GM10248 (cell line): ENCODE measurements around the gene EPC2.

Source experiments
- CTCF ChIA-PET: fragments of 300-600 bp; sonication (Branson Sonifier 250); formaldehyde crosslinking; extraction: SDS; loops from one replicate; lab custom pipeline; 2021; ENCODE audit warnings: antibody characterized with exemption; lab: Yijun Ruan, JAX
- POLR2A ChIA-PET: fragments of 350-650 bp; sonication (Branson Sonifier 250); formaldehyde crosslinking; extraction: SDS; loops from one replicate; lab custom pipeline; 2020; ENCODE audit warnings: antibody characterized with exemption; lab: Yijun Ruan, JAX
- DNase-seq: peaks from one replicate; pipeline ENCODE4 v3.0.0; 2012; ENCODE audit errors: extremely low spot score
- CTCF ChIP-seq: IDR thresholded peaks from 2 replicates; pipeline ENCODE4 v1.5.1; 2012; ENCODE audit warnings: mild to moderate bottlenecking, low read depth; ENCODE audit errors: extremely low read depth, missing control alignments, control extremely low read depth

The EPC2 gene

DNA sequence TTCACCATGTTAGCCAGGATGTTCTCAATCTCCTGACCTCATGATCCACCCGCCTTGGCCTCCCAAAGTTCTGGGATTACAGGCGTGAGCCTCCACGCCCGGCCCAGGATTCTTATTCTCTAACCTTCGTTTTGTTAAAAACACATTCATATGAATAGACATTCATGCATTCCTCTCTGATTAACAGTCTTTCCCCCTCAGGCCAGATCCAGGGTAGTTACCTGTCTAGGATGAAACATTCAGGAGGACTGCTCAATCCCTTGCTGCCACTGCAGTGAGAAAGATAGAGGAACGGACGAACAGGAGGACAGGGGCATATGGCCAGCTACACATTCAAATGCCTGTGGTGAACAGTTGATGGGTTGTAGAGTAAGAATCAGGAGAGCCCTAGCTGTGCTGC, 39.6 kb upstream of the EPC2 start:
- ChIA-PET POLR2A (no interaction called here), CTCF (interaction anchor here (1.1 kb wide), 1 partner anchor 1522 kb away, joined by 3 read pairs; no protein-coding TSS in a partner anchor)
- no peak for TF ChIP-seq CTCF
- no peak for DNase-seq

GRCh38 chr2:148607566-148607965, 37.0 kb upstream of the EPC2 start:
- ChIA-PET POLR2A (no interaction called here), CTCF (interaction anchor here (1.2 kb wide), 1 partner anchor 35 kb away, joined by 3 read pairs; no protein-coding TSS in a partner anchor)
- no peak for DNase-seq
- no peak for TF ChIP-seq CTCF

DNA sequence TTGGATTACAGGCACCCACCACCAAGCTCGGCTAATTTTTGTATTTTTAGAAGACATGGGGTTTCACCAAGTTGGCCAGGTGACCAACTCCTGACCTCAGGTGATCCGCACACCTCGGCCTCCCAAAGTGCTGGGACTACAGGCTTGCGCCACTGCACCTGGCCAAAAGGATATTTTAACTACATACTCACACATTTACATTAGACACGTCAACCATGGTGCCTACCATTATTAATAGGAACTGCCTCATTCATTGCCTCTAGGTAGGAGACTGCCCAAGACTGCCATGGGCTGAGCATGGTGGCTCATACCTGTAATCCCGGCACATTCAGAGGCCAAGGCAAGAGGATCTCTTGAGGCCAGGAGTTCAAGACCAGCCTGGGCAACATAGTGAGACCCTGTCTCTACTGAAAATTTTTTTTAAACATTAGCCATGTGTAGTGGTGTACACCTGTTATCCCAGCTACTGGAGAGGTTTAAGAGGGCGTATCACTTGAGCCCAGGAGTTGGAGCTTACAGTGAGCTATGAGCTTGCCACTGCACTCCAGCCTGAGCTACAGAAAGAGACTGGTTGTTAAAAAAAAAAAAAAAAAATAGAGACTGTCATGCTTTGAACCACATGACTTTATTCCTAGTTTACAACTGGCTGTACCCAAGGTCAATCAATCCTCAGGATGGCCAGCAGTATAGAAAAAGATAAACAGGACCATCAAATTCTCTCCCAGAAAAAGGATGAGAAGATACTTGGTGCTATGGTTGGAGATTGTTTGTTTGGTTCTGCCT, 31.1 kb upstream of the EPC2 start:
- DNase-seq, result no peak
- ChIA-PET POLR2A (no interaction called here), CTCF (interaction anchor here (1.8 kb wide), 1 partner anchor 10 kb away, joined by 7 read pairs; no protein-coding TSS in a partner anchor)
- TF ChIP-seq CTCF, result no peak

GRCh38 chr2:148614014-148614321, 30.6 kb upstream of the EPC2 start:
- ChIA-PET CTCF (interaction anchor here (1.8 to 2.2 kb wide), 2 partner anchors 10 to 105 kb away, joined by 7 read pairs; no protein-coding TSS in a partner anchor), POLR2A (no interaction called here)
- no peak for DNase-seq
- no peak for TF ChIP-seq CTCF

DNA sequence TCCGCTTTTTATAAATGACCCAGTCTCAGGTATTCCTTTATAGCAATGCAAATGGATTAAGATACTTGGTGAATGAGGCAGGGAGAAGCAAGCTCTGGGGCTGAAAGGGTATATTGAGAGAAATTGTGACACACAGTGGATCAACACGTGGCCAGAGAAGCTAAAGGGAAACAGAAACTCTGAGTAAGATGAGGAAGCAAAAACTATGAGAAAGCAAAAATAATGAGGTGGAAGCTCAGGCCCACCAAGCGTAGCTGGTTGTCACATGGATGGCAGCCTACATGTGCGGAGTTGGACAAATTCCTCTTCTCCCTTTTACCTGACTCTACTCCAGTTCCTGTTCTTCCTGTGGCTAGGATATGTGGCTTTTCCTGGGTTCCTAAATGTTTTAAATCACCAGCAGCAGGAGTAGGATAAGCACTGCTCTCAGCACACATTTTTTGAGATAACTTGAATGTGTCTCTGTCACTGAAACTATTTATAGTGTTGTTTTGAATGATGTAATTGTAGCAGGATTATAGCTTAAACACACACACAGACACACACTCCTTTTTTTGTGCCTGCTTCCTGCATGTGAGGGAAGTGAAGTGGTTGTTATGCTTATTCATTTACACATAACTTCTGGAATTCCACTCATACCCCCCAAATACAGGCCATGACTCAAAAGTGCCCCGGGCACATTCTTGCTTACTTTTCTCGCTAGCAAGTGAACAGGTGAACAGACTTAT, 30.1 kb upstream of the EPC2 start:
- ChIA-PET CTCF (interaction anchor here (0.9 to 2.2 kb wide), 3 partner anchors 11 to 106 kb away, joined by 3 to 7 read pairs (median 7); no protein-coding TSS in a partner anchor), POLR2A (no interaction called here)
- TF ChIP-seq CTCF, result no peak
- DNase-seq, result peak; percentile 71

DNA sequence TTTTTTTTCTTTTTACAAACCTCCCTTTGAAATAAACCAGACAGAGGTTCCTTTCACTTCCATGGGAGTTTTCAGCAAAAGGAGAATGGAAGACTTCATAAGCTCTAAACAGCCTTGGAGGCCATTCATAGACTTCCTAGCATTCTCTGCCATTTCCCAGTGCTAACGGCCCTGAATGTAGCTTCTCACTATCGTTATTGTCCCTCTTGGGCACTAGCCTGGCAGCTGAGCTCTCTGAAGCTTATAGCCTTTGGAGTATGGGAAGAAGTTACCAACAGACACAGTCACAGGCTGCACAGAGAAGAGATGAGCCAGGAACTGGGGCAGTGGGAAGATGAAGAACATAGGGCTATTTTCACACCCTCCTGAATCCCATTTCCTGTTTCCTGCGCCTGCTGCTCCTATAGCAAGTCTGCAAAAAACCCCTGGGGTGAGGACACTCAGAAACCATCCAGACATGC, 29.1 kb upstream of the EPC2 start:
- ChIA-PET POLR2A (no interaction called here), CTCF (interaction anchor here (0.9 to 2.2 kb wide), 3 partner anchors 19 to 107 kb away, joined by 3 to 7 read pairs (median 4); no protein-coding TSS in a partner anchor)
- no peak for DNase-seq
- TF ChIP-seq CTCF, result no peak
